HG02852 (cell line): ENCODE data around the gene GSTA4.
"Not testable (repeated sequence)": the region's sequence is repeated elsewhere in the genome, so short reads cannot be mapped to it uniquely, and the experiment has no call there.

Source experiments
- ATAC-seq: cut with Tn5 transposase; IDR thresholded peaks from one replicate; pipeline ENCODE4 v1.9.1; 2021; ENCODE audit warnings: mild to moderate bottlenecking, moderate library complexity; ENCODE audit not compliant: unreplicated experiment

GSTA4 gene

GRCh38 chr6:53014744-53015143, 19.7 kb upstream of the GSTA4 start:
- no peak for ATAC-seq

- no peak for ATAC-seq
Observed at GRCh38 chr6:53014063-53014462, 19.0 kb upstream of the GSTA4 start.

GRCh38 chr6:53011979-53012378, 16.9 kb upstream of the GSTA4 start:
- ATAC-seq = no peak

- ATAC-seq = no peak
Observed at GRCh38 chr6:53010504-53010903, 15.4 kb upstream of the GSTA4 start.

DNA sequence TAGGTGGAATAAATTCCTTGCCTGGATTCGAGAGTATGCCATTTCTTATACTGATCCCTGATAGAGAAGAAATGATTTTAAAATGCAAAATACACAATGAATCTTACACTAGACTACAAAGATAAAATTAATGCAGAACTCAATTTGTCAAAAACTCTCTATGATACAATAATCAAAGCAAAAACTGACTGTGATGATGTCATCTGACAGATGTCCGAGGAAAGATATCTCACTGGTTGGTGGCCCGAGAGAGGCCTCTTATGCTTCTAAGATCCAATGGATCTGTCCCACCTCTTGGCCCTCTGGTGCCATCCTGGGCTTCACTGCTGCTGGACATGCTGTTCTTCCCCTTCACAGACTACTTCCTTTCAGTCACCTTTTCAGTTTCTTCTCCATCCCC, 14.4 kb upstream of the GSTA4 start:
- no peak for ATAC-seq

DNA sequence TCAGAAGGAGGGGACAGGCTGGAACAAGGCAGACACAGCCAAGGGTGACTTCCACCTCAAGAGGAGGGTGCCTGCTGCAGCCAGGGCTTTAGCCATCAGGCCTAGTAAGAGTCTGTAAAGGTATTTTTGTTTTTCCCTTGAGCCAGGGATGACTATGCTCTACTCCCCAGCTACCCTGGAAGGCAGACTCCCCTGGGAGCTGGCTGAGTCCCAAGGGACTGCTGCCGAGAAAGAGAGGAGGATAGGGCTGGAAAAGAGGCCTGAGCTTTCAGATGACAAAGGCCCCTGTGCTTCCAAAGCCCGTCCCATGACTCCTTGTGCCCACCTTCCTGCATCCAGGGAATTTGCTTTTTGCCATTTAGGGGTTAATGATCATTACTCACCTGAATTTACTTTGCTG, 14.0 kb upstream of the GSTA4 start:
- no peak for ATAC-seq

DNA sequence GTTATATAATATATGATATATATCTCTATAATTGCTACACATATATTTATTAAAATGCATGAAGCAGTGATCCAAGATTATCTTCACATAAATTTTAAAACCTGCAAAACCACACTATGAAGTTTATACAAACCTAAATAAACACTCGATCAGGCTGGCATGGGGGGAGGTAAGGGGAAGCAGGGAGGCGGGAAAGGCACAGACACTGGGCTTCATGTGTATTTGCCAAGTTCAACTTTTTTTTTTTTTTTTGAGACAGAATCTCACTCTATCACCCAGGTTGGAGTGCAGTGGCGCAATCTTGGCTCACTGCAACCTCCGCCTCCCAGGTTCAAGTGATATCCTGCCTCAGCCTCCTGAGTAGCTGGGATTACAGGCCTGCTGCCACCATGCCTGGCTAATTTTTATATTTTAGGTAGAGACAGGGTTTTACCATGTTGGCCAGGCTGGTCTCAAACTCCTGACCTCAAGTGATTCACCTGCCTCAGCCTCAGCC, 13.2 kb upstream of the GSTA4 start:
- ATAC-seq = not testable (repeated sequence)

- ATAC-seq = no peak
Observed at GRCh38 chr6:53005663-53006250, 10.7 kb upstream of the GSTA4 start.

DNA sequence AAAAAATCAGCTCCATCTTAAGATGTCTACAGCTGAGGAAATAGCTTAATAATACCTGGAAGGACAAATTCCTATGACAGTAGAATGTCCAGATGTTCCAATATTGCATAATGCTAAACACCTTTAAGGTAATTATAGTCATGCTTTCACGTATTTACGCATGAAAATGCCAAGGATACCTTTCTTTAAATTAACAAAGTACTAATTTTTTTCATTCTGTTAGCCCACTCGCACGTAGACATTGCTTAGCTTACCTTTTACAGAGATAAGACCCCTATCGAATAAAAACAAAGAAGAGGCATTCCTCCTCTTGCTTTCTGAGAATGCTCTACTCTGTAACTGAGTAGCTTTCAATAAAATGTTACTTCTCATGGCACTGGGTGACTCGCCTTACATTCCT, 4.4 kb upstream of the GSTA4 start:
- no peak for ATAC-seq

DNA sequence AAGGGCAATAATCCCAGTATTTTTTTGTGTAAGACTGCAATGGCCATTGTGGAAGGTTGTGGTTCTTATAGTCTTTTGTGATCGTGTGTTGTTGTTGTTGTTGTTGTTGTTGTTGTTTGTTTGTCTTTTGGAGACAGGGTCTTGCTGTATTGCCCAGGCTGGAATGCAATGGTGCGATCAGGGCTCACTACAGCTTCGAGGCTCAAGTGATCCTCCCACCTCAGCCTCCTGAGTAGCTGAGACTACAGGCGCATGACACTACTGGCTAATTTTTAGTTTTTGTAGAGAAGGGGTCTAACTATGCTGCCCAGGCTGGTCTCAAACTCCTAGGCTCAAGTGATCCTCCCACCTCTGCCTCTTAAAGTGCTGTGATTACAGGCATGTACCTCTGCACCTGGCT, 3.5 kb upstream of the GSTA4 start:
- ATAC-seq = no peak

- ATAC-seq = no peak
Observed at GRCh38 chr6:52995913-52996645, 995 bp upstream of the GSTA4 start.

- ATAC-seq = peak; percentile 25
Observed at GRCh38 chr6:52994839-52995088, 320 bp downstream of the GSTA4 start.

GRCh38 chr6:52994031-52994838, 849 bp downstream of the GSTA4 start:
- peak; percentile 1 for ATAC-seq

- ATAC-seq = no peak
Observed at GRCh38 chr6:52992980-52993920, 1.8 kb downstream of the GSTA4 start.

DNA sequence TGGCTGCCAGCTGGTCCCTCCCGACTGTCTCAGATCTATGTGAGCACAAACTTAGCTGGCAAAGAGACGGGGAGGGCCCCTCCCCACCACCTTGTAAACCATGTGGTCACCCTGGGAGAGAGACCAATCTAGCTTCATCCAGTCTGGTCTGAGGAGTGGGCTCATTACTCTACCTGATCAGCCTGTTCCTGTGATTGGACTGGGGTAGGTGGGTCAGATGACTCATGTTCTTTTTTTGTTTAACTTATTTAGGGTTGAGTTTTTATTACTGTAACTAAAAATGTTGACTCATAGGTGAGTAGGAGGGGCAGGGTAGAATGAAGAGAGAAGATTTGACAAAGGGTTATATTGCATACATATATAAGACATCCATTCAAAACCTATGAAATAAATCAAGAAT, 4.7 kb downstream of the GSTA4 start:
- no peak for ATAC-seq

- ATAC-seq = no peak
Observed at GRCh38 chr6:52985228-52985627, 9.9 kb downstream of the GSTA4 start.

- peak; percentile 68 for ATAC-seq
Observed at GRCh38 chr6:52984247-52984646, 10.8 kb downstream of the GSTA4 start.

- ATAC-seq = no peak
Observed at GRCh38 chr6:52983159-52983848, 11.8 kb downstream of the GSTA4 start.

DNA sequence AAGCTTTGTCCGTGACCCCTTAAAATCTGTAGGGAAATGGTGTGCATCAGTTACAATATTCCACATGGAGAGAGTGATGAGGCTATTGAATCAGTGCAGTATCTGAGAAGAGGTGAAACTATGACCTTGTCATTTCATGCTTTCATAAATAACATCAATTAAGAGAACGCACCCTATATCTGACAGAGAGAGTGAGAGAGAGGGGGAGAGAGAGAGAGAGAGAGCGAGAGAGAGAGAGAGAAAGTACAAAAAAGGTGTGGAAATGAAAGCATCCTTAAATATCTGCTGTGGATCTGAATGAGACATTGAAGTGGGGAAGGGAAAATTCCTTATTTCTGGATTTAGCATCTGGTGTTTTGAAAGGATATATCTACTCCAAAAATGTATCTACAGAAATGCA, 12.4 kb downstream of the GSTA4 start:
- no peak for ATAC-seq

GRCh38 chr6:52981222-52981900, 13.7 kb downstream of the GSTA4 start:
- no peak for ATAC-seq
